Omental fat pad (tissue), 4 donors: ENCODE measurements around the gene UBFD1. TPM values are rescaled to one million over a fixed set of nuclear protein-coding genes. Genes with fewer than 3 reads are reported as not detected.
"Not testable (repeated sequence)": the region's sequence is repeated elsewhere in the genome, so short reads cannot be mapped to it uniquely, and the experiment has no call there.

Experiments
- ATAC-seq: fragments of 150-250 bp; one replicate; pipeline ENCODE4 v1.9.1; 2016; ENCODE audit warnings: mild to moderate bottlenecking, moderate library complexity; ENCODE audit not compliant: low FRiP score
- DNase-seq: peaks from one replicate; pipeline ENCODE4 v3.0.0-alpha.2; 2019; ENCODE audit warnings: low spot score
- total RNA-seq, 4 donors: library from RNA; depleted of rRNA; stranded (reverse); fragments of >200 nt; gene quantifications; one replicate each; pipeline ENCODE4 v1.1.0, GENCODE V29; 2016
- TF ChIP-seq, protein P1 (sequence below), 3 donors: fragments of 450-650 bp; IDR thresholded peaks; one replicate each; pipeline ENCODE4 v1.5.1; 2016 to 2017; ENCODE audit warnings: antibody characterized with exemption in 3 of 3, mild to moderate bottlenecking in 3 of 3, moderate library complexity in 2 of 3

The UBFD1 gene, protein sequence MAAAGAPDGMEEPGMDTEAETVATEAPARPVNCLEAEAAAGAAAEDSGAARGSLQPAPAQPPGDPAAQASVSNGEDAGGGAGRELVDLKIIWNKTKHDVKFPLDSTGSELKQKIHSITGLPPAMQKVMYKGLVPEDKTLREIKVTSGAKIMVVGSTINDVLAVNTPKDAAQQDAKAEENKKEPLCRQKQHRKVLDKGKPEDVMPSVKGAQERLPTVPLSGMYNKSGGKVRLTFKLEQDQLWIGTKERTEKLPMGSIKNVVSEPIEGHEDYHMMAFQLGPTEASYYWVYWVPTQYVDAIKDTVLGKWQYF
- 10 to 100 TPM; 55.8 to 89.1 (median 66.5) TPM for total RNA-seq

DNA sequence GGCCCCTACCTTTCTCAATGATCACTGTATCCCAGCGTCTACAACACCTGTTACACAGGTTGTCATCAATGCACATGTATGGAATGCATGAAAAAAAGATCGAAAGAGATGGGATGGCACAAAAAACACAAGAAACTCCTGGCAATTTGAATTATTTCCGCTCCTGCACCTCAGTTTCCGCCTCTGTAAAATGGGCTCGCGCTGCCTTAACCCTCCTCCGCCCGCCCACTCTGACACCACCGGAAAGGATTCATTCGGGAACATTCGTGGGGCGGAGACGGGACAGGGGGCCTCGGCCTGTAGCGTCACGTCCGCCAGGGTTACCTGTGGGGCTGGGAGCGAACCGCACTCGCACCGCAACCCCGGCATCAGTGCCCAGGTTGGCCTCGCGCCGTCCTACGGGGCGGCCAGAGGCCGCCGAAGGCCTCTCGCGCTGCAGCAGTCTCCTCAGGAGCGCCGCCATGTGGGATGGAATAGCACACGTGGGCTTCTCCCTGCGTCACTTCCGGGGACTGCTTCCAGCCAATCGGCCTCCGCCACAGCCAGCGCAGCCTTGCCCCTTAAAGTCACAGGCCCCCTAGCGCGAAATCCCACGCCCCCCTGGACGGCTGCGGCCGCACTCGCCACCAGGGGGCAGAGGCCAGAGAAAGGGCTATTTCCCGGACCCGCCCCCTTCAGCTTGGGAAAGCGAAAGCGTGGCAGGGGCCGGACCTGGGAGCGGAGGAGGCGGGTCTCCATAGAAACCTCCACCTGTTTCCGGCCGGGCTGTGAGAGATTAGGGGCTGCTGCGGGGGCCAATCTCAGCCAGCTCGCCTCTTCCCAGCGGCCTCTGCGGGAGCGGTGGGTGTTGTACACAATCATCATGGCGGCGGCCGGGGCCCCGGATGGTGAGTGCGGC lies at the start of gene UBFD1, which contains the start of gene EARS2:
Gene UBFD1, plus strand, starts transcription at position 847 of the 898 bp plus-strand sequence. Its CDS starts 16 bp downstream, at position 863.
Gene EARS2, minus strand, starts transcription at position 470 of the 898 bp plus-strand sequence. Its CDS starts 7 bp downstream, at position 463.
- ATAC-seq (peak; percentile 99), DNase-seq (peak; percentile 98)
- TF ChIP-seq, protein P1, sequence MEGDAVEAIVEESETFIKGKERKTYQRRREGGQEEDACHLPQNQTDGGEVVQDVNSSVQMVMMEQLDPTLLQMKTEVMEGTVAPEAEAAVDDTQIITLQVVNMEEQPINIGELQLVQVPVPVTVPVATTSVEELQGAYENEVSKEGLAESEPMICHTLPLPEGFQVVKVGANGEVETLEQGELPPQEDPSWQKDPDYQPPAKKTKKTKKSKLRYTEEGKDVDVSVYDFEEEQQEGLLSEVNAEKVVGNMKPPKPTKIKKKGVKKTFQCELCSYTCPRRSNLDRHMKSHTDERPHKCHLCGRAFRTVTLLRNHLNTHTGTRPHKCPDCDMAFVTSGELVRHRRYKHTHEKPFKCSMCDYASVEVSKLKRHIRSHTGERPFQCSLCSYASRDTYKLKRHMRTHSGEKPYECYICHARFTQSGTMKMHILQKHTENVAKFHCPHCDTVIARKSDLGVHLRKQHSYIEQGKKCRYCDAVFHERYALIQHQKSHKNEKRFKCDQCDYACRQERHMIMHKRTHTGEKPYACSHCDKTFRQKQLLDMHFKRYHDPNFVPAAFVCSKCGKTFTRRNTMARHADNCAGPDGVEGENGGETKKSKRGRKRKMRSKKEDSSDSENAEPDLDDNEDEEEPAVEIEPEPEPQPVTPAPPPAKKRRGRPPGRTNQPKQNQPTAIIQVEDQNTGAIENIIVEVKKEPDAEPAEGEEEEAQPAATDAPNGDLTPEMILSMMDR (IDR thresholded peaks at IDR 0.05): peak in 2 of 3 donors; percentile 95 to 97

DNA sequence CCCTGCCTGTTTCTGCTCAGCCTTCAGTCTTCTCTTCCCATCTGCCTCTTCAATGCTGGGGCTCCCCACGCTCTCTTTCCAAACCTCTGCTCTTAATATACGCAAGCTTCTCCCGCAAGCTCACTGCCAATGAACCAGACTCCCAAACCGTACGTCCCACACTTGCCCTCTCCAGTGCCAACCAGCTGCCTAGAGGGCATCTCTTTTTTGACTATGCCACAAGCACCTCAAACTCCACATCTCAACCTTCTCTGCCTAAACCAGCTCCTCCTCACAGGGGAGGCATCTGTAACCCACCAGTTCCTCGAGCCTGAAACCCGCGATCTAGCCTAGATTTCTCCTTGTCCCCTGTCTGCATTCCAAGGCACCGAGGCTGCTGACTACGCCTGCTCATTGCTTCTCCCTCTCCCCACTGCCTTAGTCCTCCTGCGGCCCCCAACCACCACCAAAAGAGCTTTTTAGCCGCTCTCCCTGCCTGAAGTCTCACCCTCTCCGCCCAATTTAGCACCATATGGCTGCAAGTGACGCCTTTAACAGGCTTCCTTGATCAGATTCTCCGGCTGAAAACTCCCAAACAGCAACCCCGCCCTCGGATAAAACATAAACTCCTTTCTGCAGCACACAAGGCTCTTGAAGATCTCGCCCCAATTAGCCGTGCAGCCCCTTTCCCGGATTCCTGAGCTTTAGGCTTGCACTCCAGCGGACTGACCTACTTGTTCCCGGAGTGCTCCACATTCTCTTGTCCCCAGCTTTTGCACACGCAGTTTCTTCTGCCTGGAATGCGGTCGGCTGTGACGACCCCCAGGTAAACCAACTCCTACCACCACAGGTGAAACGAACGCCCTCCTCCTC lies 48.7 kb upstream of the UBFD1 start:
- ATAC-seq (no peak), DNase-seq (no peak)
- TF ChIP-seq, protein P1 (IDR thresholded peaks at IDR 0.05): no peak

DNA sequence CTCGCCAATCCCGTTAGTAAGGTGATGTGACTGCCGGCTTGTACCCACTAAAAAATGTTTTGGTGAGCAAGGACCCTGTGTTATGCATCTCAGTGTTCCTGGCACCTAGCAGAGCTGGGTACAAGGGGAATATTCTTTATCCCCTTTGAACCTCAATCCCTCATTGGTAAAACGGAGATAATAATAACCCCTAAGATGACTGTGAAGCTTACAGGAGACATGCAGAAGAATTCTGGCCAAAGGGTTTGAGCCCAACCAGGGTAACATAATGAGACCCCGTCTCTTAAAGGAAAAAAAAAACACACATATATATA lies 48.1 kb upstream of the UBFD1 start:
- TF ChIP-seq, protein P1 (IDR thresholded peaks at IDR 0.05): no peak
- ATAC-seq (no peak), DNase-seq (no peak)

DNA sequence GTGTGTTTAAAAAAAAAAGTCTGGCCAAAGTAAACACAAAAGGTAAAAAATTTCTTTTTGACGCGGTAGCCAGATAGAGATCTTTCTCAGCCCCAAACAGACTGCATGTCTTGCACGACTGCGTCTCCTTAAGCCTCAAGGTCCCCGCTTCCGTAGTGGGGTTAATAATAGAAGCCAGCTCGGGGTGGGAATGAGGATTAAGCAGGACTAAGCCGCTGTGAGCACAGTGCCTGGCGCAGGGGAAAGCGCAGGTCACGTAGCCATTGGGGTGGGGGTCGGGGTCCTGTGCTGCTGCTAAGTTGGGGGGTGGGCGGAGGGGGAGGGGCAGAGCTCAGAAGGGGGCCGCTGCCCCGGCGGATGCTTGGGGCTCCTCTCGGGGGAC lies 47.8 kb upstream of the UBFD1 start:
- ATAC-seq (peak; percentile 14), DNase-seq (no peak)
- TF ChIP-seq, protein P1 (IDR thresholded peaks at IDR 0.05): no peak

DNA sequence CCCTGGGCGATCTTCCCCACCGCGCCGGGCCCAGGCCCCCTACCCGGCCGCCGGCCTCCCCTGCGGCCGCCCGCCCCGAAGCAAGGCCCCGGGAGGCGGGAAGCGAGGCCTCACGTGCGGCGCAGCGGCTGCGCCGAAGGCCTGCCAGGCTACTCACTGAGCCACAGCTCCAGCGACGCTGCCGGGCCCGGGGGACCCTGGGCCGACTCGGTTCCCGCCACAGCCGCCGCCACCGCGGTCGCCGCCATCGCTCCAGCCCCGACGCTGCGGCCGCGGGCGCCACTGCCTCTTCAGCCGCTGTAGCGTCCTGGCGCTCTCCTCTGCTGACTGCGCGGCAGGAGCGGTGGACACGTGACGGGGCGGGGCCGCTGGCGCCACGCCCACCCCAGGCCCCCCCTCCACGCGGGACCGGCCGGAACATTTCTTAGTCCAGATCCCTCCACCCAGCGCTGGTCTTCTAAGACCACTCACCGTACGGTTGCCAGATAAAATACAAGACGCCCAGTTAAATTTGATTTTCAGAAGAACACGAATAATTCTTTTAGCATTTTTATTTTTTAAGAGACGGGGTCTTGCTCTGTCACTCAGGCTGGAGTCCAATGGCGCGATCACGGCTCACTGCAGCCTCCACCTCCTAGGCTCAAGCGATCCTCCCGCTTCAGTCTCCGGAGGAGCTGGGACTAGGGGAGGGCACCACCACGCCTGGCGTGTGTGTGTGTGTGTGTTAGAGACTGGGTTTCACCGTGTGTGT lies 47.2 kb upstream of the UBFD1 start, which contains the start of gene GGA2:
Gene GGA2, minus strand, starts transcription at position 331 of the 751 bp plus-strand sequence. Its CDS starts 83 bp downstream, at position 248.
- DNase-seq: peak; percentile 46
- ATAC-seq: peak; percentile 91
- TF ChIP-seq, protein P1 (IDR thresholded peaks at IDR 0.05): no peak

DNA sequence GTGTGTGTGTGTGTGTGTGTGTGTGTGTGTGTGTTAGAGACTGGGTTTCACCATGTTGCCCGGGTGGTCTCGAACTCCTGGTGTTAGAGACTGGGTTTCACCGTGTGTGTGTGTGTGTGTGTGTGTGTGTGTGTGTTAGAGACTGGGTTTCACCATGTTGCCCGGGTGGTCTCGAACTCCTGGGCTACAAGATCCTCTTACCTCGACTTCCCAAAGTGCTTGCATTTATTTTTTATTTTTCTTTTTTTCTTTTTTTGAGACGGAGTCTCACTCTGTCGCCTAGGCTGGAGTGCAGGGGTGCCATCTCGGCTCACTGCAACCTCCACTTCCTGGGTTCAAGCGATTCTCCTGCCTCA lies 46.6 kb upstream of the UBFD1 start:
- DNase-seq, ATAC-seq: not testable (repeated sequence)
